SK-N-MC (cell line): ENCODE data around the gene GLMN.

Experiments
- EZH2 ChIP-seq: fragments of 200-600 bp; sonication (generic); IDR thresholded peaks from one replicate; pipeline ENCODE4 v1.6.1; 2017; ENCODE audit warnings: antibody characterized with exemption
- FOXP2 ChIP-seq: optimal IDR thresholded peaks from 2 replicates; pipeline ENCODE3; 2011; ENCODE audit warnings: mild to moderate bottlenecking, moderate library complexity; ENCODE audit not compliant: insufficient read depth; ENCODE audit errors: extremely low read length, control extremely low read depth
- POLR2AphosphoS5 ChIP-seq: IDR thresholded peaks from 2 replicates; pipeline ENCODE4 v1.6.1; 2012; ENCODE audit warnings: mild to moderate bottlenecking, low read depth, low read length, borderline replicate concordance

- TF ChIP-seq EZH2 (no peak), POLR2AphosphoS5 (no peak), FOXP2 (no peak)
These were observed 27.9 kb upstream of the GLMN start for GRCh38 chr1:92326681-92327080.
